HepG2 (cell line): ENCODE measurements around the gene TBCD. TPM values are rescaled to one million over a fixed set of nuclear protein-coding genes. Genes with fewer than 3 reads are reported as not detected.
A peak's percentile ranks its signal among the peaks of the same experiment; 100 is the strongest.

Source experiments
- ATAC-seq: fragments of 200-7000 bp; cut with Tn5 transposase; 3 replicates; pipeline ENCODE4 v1.9.1; 2020; ENCODE audit warnings: mild to moderate bottlenecking, moderate library complexity
- BruUV-seq: library from RNA; stranded (reverse); fragments of 400-500 nt; replicated peaks from 2 replicates; lab custom pipeline; 2021; lab: Mats Ljungman, UMichigan
- CTCF ChIA-PET: fragments of 300-600 bp; formaldehyde crosslinking; extraction: SDS; loops from one replicate; lab custom pipeline; 2021; ENCODE audit warnings: low total read pairs, inconsistent platforms, low intra/inter-chr PET ratio; lab: Yijun Ruan, JAX
- POLR2A ChIA-PET: fragments of 350-600 bp; sonication (Branson Sonifier 250); formaldehyde crosslinking; loops from one replicate; lab custom pipeline; 2020; ENCODE audit warnings: antibody characterized with exemption, inconsistent platforms; lab: Yijun Ruan, JAX
- DNase-seq: peaks from one replicate; pipeline ENCODE4 v3.0.0-alpha.2; 2015; ENCODE audit warnings: low spot score
- FAIRE-seq: peaks from 3 replicates; lab custom pipeline; 2011; peaks lifted over from hg19 to GRCh38; lab: Jason Lieb, UNC
- H2AFZ ChIP-seq: one replicate; pipeline ENCODE4 v1.6.1; 2011; ENCODE audit warnings: low read length, inconsistent platforms
- H3K27ac ChIP-seq: fragments of 300-600 bp; 3 replicates; pipeline ENCODE4 v1.8.0; 2011; ENCODE audit warnings: mixed run types, mild to moderate bottlenecking, mixed read lengths, low read length, inconsistent platforms; ENCODE audit not compliant: insufficient read depth; ENCODE audit errors: extremely low read length
- H3K27me3 ChIP-seq, 2 experiments: fragments of 200-600 bp in 1 of 2; 2 replicates in 1 of 2; 3 replicates in 1 of 2; pipeline versions ENCODE4 v1.6.0 to v1.8.0; 2011; ENCODE audit warnings: low read length in 2 of 2, mild to moderate bottlenecking in 2 of 2, moderate library complexity in 2 of 2, inconsistent platforms in 1 of 2; ENCODE audit not compliant: insufficient read depth in 2 of 2, control insufficient read depth in 1 of 2
- H3K36me3 ChIP-seq, 2 experiments: fragments of 200-600 bp in 1 of 2; replicated peaks in 1 of 2; 2 replicates in 1 of 2; 3 replicates in 1 of 2; pipeline versions ENCODE4 v1.5.1 to v1.8.0; 2011; ENCODE audit warnings: low read length in 2 of 2, inconsistent platforms in 1 of 2; ENCODE audit not compliant: insufficient read depth in 2 of 2, control insufficient read depth in 1 of 2
- H3K4me1 ChIP-seq: 2 replicates; pipeline ENCODE4 v1.5.1; 2012; ENCODE audit warnings: low read length, inconsistent platforms; ENCODE audit not compliant: insufficient read depth
- H3K4me2 ChIP-seq: 2 replicates; pipeline ENCODE4 v1.6.0; 2011; ENCODE audit warnings: low read depth, low read length, inconsistent platforms
- H3K4me3 ChIP-seq, 3 experiments: fragments of 200-600 bp in 1 of 3; sonication (generic), shearing (Covaris generic) in 1 of 3; replicated peaks in 1 of 3; 2 replicates each; pipeline ENCODE4 v1.5.1; 2011 to 2016; ENCODE audit warnings: low read length in 3 of 3, inconsistent platforms in 2 of 3, low read depth in 2 of 3, mild to moderate bottlenecking in 2 of 3, control low read depth in 1 of 3, mixed read lengths in 1 of 3; ENCODE audit not compliant: insufficient read depth in 1 of 3
- H3K79me2 ChIP-seq: one replicate; pipeline ENCODE4 v1.6.1; 2011; ENCODE audit warnings: low read length, inconsistent platforms; ENCODE audit not compliant: insufficient read depth
- H3K9ac ChIP-seq: 2 replicates; pipeline ENCODE4 v1.6.0; 2011; ENCODE audit warnings: mild to moderate bottlenecking, low read depth, low read length, inconsistent platforms; ENCODE audit not compliant: insufficient read depth
- H3K9me3 ChIP-seq: 2 replicates; pipeline ENCODE4 v1.5.1; 2012; ENCODE audit warnings: mild to moderate bottlenecking, low read length
- H4K20me1 ChIP-seq: 2 replicates; pipeline ENCODE4 v1.6.0; 2011; ENCODE audit warnings: inconsistent platforms, mild to moderate bottlenecking, low read length, moderate library complexity; ENCODE audit not compliant: insufficient read depth
- AGO2 ChIP-seq: fragments of 200-400 bp; formaldehyde crosslinking; optimal IDR thresholded peaks from 2 replicates; pipeline ENCODE3; 2017; ENCODE audit warnings: mild to moderate bottlenecking, low read depth, low read length, moderate library complexity
- BRCA1 ChIP-seq: sonication (generic); formaldehyde crosslinking; IDR thresholded peaks from 2 replicates; pipeline ENCODE4 v1.4.0; 2020; ENCODE audit warnings: missing genetic modification reagents
- FOSL2 ChIP-seq: sonication (generic); formaldehyde crosslinking; IDR thresholded peaks from 2 replicates; pipeline ENCODE4 v1.4.0; 2020; ENCODE audit warnings: missing genetic modification reagents
- FOXO1 ChIP-seq: sonication (generic); formaldehyde crosslinking; IDR thresholded peaks from 2 replicates; pipeline ENCODE4 v1.4.0; 2020; ENCODE audit warnings: missing genetic modification reagents
- GFI1 ChIP-seq: sonication (generic); formaldehyde crosslinking; IDR thresholded peaks from 2 replicates; pipeline ENCODE4 v1.5.0; 2020; ENCODE audit warnings: missing genetic modification reagents, mild to moderate bottlenecking, borderline replicate concordance
- ZNF256 ChIP-seq: sonication (generic); formaldehyde crosslinking; conservative IDR thresholded peaks from 2 replicates; pipeline ENCODE4 v1.4.0; 2020; ENCODE audit warnings: missing genetic modification reagents
- ZNF546 ChIP-seq: sonication (generic); formaldehyde crosslinking; conservative IDR thresholded peaks from 2 replicates; pipeline ENCODE4 v1.8.1; 2023; ENCODE audit warnings: mild to moderate bottlenecking, missing genetic modification reagents
- ZNF589 ChIP-seq: sonication (generic); formaldehyde crosslinking; conservative IDR thresholded peaks from 2 replicates; pipeline ENCODE4 v1.8.0; 2022; ENCODE audit warnings: mild to moderate bottlenecking, moderate library complexity, missing genetic modification reagents
- WGBS: methylation state at CpG from one replicate; pipeline ENCODE4 v1.1.6; 2017; ENCODE audit warnings: low lambda C conversion rate; 5-methylcytosine and 5-hydroxymethylcytosine counted together
- in situ Hi-C: cut with HindIII; loops from 2 replicates; pipeline ENCODE4 v1.10.0; 2017; ENCODE audit warnings: low pct_unique_long_range_greater_than_20kb; ENCODE audit not compliant: extremely low pct_ligation_motif_present
- intact Hi-C: fragments of 100-400 bp; cut with micrococcal nuclease; formaldehyde crosslinking; loops from one replicate; pipeline ENCODE4 v1.10.0; 2022; ENCODE audit not compliant: unreplicated experiment
- polyA plus RNA-seq, 8 experiments: library from polyadenylated mRNA; depleted of rRNA in 3 of 8; stranded (reverse) in 7 of 8; unstranded in 1 of 8; fragments of >200 nt; fragmentation: Illumina TruSeq in 4 of 8; extraction: Trizol in 4 of 8; gene quantifications; 2 replicates each; pipeline versions ENCODE4 v1.2.1 to v1.2.3, GENCODE V29; 2011 to 2016; ENCODE audit warnings: low read depth in 4 of 8, missing spikeins in 1 of 8, mixed read lengths in 1 of 8; ENCODE audit not compliant: insufficient read depth in 1 of 8
- total RNA-seq, 5 experiments: library from RNA; depleted of rRNA; stranded (reverse); fragments of >200 nt; fragmentation: Illumina TruSeq; extraction: Trizol; gene quantifications; 2 replicates each; pipeline ENCODE4 v1.2.3, GENCODE V29; 2016; ENCODE audit warnings: low read depth in 1 of 5
- TF ChIP-seq, protein P1 (sequence below): sonication (generic); formaldehyde crosslinking; IDR thresholded peaks from 2 replicates; pipeline ENCODE4 v1.8.1; 2023; ENCODE audit warnings: mild to moderate bottlenecking, moderate library complexity, missing genetic modification reagents

Gene TBCD
- total and polyA plus RNA-seq, 2 of the 13 experiments (the other 11 are each of a cell fraction or from before 2014, with no cell fraction given): 33.9 to 54.8 TPM

DNA sequence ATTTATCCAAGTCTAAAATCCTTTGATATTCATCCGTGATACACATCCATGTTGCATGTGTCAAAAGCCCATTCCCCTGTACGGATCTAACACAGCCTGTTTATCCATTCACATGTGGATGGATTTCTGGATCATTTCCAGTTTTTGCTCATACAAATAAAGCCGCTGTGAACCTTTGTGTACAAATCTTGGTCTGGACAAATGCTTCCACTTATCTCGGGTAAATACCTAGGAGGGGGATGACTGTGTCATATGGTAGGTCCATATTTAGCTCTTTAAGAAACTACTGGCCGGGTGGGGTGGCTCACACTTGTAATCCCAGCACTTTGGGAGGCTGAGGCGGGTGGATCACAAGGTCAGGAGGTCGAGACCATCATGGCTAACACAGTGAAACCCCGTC, 6.3 kb upstream of the TBCD start:
- Histone ChIP-seq H3K27me3 (no peaks in the 10 kb centered on the region), H3K79me2 (no peaks in the 10 kb centered on the region), H2AFZ (no peak overlapping the region), H4K20me1 (no peaks in the 10 kb centered on the region), H3K36me3 (peaks cover 12 to 31% of the 10 kb centered on the region in 2 experiments), H3K9me3 (peaks cover 9% of the 10 kb centered on the region), H3K27ac (no peak overlapping the region), H3K4me2 (no peak overlapping the region), H3K9ac (no peak overlapping the region), H3K4me1 (peaks cover 18% of the 10 kb centered on the region), H3K4me3 (no peak overlapping the region)
- no peak for FAIRE-seq
- intact Hi-C loops (no loop called here), in situ Hi-C loops (no loop called here)
- 75% methylated on average over 8 of the region's 8 CpGs for WGBS
- ChIA-PET POLR2A (no interaction called here), CTCF (no interaction called here)
- BruUV-seq: no TSS peak
- ATAC-seq: no peak
- TF ChIP-seq ZNF546 (CRISPR knock-in tag) (no peak), FOXO1 (CRISPR knock-in tag) (no peak), GFI1 (CRISPR knock-in tag) (0 out of 2 replicates have a peak, but pooled peaks have one; percentile 42), BRCA1 (CRISPR knock-in tag) (no peak), ZNF589 (CRISPR knock-in tag) (no peak), ZNF256 (CRISPR knock-in tag) (no peak)
- TF ChIP-seq, protein P1, sequence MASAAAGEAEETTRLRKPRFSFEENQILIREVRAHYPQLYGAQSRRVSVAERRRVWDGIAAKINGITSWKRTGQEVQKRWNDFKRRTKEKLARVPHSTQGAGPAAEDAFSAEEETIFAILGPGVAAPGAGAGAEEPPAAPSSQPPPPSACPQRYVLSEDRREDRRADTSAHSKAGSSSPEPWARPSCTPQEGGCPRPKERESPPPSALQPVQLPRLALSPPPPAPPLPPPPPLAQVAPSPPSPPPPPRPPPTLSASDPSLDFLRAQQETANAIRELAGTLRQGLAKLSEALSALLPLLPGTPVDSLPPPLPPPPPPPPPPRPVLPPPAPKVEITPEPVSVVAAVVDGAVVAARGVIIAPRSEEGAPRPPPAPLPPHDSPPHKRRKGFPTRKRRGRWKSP: no peak
- peak; percentile 30 for DNase-seq

DNA sequence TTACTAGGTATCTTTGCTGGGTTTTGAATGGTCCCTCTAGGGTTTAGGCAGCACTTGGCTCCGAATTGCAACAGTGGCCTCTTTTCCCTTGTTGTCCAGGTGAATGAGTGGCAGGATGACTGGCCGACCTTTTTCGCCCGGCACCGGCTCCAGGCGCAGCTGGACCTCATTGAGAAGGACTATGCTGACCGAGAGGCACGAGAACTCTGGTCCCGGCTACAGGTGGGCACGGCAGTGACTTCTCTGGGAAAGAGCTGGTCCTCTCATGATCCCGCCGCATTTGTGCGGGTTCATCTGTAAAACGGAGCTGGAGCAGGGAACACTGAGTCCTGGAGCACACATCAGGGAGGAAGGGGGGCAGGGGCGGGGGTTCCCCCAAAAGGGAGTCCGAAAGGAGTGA, 3.1 kb upstream of the TBCD start:
- CTCF ChIA-PET: no interaction called here
- no peak for ATAC-seq
- H3K9ac ChIP-seq: no peak overlapping the region
- peaks cover 9% of the 10 kb centered on the region for H3K4me1 ChIP-seq
- no peak overlapping the region for H2AFZ ChIP-seq
- peaks cover 9% of the 10 kb centered on the region for H3K79me2 ChIP-seq
- H4K20me1 ChIP-seq: no peaks in the 10 kb centered on the region
- no peak overlapping the region for H3K27ac ChIP-seq
- H3K27me3 ChIP-seq: no peaks in the 10 kb centered on the region; a peak in 1 of 5 replicates
- in situ Hi-C loops (no loop called here), intact Hi-C loops (no loop called here)
- 97% methylated on average over 16 of the region's 16 CpGs for WGBS
- no peaks in the 10 kb centered on the region for H3K9me3 ChIP-seq
- H3K4me2 ChIP-seq: no peak overlapping the region
- FAIRE-seq: no peak
- no peak overlapping the region for H3K4me3 ChIP-seq
- BruUV-seq: no TSS peak
- peaks cover 2 to 4% of the 10 kb centered on the region in 2 experiments; a peak in 2 of 5 replicates for H3K36me3 ChIP-seq
- no peak for DNase-seq
- POLR2A ChIA-PET: interaction anchor here (1.3 kb wide), 1 partner anchor 11 kb away, joined by 4 read pairs; no protein-coding TSS in a partner anchor
- peak; percentile 21 for TF ChIP-seq AGO2
- no peak for TF ChIP-seq FOSL2
